ENCODE data around the gene FAM81A. TPM values are rescaled to one million over a fixed set of nuclear protein-coding genes. Genes with fewer than 3 reads are reported as not detected.
"Not testable (repeated sequence)": the region's sequence is repeated elsewhere in the genome, so short reads cannot be mapped to it uniquely, and the experiment has no call there.

The FAM81A gene
- total and polyA plus RNA-seq, 4 donors: under 0.01 to 0.13 (median 0.07) TPM

- H3K9ac ChIP-seq (ENCODE audit: low read depth in 1 of 2, low read length in 2 of 2): no peak overlapping the region
- H3K36me3 ChIP-seq (ENCODE audit: control insufficient read depth in 4 of 4, insufficient read depth in 3 of 4, low read depth in 1 of 4, low read length in 3 of 4): no peaks in the 10 kb centered on the region
- no peak for DNase-seq (ENCODE audit: low spot score)
- H3K27me3 ChIP-seq (ENCODE audit: control insufficient read depth in 4 of 4, insufficient read depth in 4 of 4, low read length in 3 of 4): no peaks in the 10 kb centered on the region
- H3K4me3 ChIP-seq (ENCODE audit: low read depth in 1 of 3, low read length in 3 of 3): no peak overlapping the region
- no peak for TF ChIP-seq HNF4G (IDR thresholded peaks at IDR 0.05)
- TF ChIP-seq YY1 (IDR thresholded peaks at IDR 0.05): no peak
- TF ChIP-seq, protein P1, sequence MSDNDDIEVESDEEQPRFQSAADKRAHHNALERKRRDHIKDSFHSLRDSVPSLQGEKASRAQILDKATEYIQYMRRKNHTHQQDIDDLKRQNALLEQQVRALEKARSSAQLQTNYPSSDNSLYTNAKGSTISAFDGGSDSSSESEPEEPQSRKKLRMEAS (IDR thresholded peaks at IDR 0.05): no peak
- TF ChIP-seq HNF4A (conservative IDR thresholded peaks at IDR 0.05): no peak
- TF ChIP-seq, protein P2, sequence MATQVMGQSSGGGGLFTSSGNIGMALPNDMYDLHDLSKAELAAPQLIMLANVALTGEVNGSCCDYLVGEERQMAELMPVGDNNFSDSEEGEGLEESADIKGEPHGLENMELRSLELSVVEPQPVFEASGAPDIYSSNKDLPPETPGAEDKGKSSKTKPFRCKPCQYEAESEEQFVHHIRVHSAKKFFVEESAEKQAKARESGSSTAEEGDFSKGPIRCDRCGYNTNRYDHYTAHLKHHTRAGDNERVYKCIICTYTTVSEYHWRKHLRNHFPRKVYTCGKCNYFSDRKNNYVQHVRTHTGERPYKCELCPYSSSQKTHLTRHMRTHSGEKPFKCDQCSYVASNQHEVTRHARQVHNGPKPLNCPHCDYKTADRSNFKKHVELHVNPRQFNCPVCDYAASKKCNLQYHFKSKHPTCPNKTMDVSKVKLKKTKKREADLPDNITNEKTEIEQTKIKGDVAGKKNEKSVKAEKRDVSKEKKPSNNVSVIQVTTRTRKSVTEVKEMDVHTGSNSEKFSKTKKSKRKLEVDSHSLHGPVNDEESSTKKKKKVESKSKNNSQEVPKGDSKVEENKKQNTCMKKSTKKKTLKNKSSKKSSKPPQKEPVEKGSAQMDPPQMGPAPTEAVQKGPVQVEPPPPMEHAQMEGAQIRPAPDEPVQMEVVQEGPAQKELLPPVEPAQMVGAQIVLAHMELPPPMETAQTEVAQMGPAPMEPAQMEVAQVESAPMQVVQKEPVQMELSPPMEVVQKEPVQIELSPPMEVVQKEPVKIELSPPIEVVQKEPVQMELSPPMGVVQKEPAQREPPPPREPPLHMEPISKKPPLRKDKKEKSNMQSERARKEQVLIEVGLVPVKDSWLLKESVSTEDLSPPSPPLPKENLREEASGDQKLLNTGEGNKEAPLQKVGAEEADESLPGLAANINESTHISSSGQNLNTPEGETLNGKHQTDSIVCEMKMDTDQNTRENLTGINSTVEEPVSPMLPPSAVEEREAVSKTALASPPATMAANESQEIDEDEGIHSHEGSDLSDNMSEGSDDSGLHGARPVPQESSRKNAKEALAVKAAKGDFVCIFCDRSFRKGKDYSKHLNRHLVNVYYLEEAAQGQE (IDR thresholded peaks at IDR 0.05): no peak
- no peak for TF ChIP-seq RXRA (IDR thresholded peaks at IDR 0.05)
- TF ChIP-seq FOXA2 (IDR thresholded peaks at IDR 0.05): no peak
- no peak for TF ChIP-seq EGR1 (IDR thresholded peaks at IDR 0.05; ENCODE audit: low read depth in 2 of 2)
- no peak for TF ChIP-seq FOXA1 (IDR thresholded peaks at IDR 0.05)
- no peak for TF ChIP-seq NR2F2 (IDR thresholded peaks at IDR 0.05)
- no peak for TF ChIP-seq TAF1 (conservative IDR thresholded peaks at IDR 0.05)
- no peak for TF ChIP-seq GABPA (IDR thresholded peaks at IDR 0.05 in 1 of 2, conservative IDR thresholded peaks at IDR 0.05 in 1 of 2)
- WGBS: 99% methylated on average over 1 of the region's 1 CpG
- no peak overlapping the region for H3K27ac ChIP-seq (ENCODE audit: low read depth in 1 of 2, low read length in 2 of 2)
- H3K9me3 ChIP-seq (ENCODE audit: control insufficient read depth in 4 of 4, low read length in 3 of 4): peaks cover 0 to 3% (median 0%) of the 10 kb centered on the region in 4 donors
- H3K4me1 ChIP-seq (ENCODE audit: control insufficient read depth in 4 of 4, insufficient read depth in 4 of 4, low read length in 3 of 4): no peaks in the 10 kb centered on the region
Observed at GRCh38 chr15:59461521-59461920, 23.5 kb downstream of the FAM81A start.

DNA sequence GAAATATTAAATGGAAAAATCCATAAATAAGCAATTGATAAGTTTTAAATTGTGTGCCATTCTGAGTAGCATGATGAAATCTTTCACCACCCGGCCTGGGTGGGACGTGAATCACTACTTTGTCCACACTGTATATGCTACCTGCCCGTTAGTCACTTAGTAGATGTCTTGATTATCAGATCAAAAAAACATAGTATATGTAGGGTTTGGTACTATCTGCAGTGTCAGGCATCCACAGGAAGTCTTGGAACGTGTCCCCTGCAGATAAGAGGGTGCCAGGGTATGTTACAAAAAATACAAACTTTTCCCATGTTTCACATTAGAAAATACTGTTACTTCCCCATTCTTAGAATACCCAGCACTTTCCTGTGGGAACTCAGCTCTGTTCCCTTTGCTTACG, 35.2 kb downstream of the FAM81A start:
- 74% methylated on average over 5 of the region's 5 CpGs for WGBS
- no peaks in the 10 kb centered on the region for H3K36me3 ChIP-seq (ENCODE audit: control insufficient read depth in 4 of 4, insufficient read depth in 3 of 4, low read depth in 1 of 4, low read length in 3 of 4)
- H3K27me3 ChIP-seq (ENCODE audit: control insufficient read depth in 4 of 4, insufficient read depth in 4 of 4, low read length in 3 of 4): no peaks in the 10 kb centered on the region
- H3K9ac ChIP-seq (ENCODE audit: low read depth in 1 of 2, low read length in 2 of 2): no peak overlapping the region
- no peaks in the 10 kb centered on the region for H3K9me3 ChIP-seq (ENCODE audit: control insufficient read depth in 4 of 4, low read length in 3 of 4)
- no peak overlapping the region for H3K4me3 ChIP-seq (ENCODE audit: low read depth in 1 of 3, low read length in 3 of 3)
- TF ChIP-seq, protein P3, sequence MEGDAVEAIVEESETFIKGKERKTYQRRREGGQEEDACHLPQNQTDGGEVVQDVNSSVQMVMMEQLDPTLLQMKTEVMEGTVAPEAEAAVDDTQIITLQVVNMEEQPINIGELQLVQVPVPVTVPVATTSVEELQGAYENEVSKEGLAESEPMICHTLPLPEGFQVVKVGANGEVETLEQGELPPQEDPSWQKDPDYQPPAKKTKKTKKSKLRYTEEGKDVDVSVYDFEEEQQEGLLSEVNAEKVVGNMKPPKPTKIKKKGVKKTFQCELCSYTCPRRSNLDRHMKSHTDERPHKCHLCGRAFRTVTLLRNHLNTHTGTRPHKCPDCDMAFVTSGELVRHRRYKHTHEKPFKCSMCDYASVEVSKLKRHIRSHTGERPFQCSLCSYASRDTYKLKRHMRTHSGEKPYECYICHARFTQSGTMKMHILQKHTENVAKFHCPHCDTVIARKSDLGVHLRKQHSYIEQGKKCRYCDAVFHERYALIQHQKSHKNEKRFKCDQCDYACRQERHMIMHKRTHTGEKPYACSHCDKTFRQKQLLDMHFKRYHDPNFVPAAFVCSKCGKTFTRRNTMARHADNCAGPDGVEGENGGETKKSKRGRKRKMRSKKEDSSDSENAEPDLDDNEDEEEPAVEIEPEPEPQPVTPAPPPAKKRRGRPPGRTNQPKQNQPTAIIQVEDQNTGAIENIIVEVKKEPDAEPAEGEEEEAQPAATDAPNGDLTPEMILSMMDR (IDR thresholded peaks at IDR 0.05; ENCODE audit: low read depth, low read length, missing input control): no peak
- no peak for TF ChIP-seq FOXA1 (IDR thresholded peaks at IDR 0.05)
- TF ChIP-seq, protein P2 (IDR thresholded peaks at IDR 0.05): no peak
- TF ChIP-seq RXRA (IDR thresholded peaks at IDR 0.05): no peak
- no peak for TF ChIP-seq FOXA2 (IDR thresholded peaks at IDR 0.05)
- TF ChIP-seq, protein P1 (IDR thresholded peaks at IDR 0.05): no peak
- TF ChIP-seq ATF3 (IDR thresholded peaks at IDR 0.05): no peak
- no peak for TF ChIP-seq TAF1 (conservative IDR thresholded peaks at IDR 0.05)
- no peak for TF ChIP-seq EGR1 (IDR thresholded peaks at IDR 0.05; ENCODE audit: low read depth in 2 of 2)
- TF ChIP-seq HNF4A (conservative IDR thresholded peaks at IDR 0.05): no peak
- no peaks in the 10 kb centered on the region for H3K4me1 ChIP-seq (ENCODE audit: control insufficient read depth in 4 of 4, insufficient read depth in 4 of 4, low read length in 3 of 4)
- DNase-seq (ENCODE audit: low spot score): no peak
- no peak overlapping the region for H3K27ac ChIP-seq (ENCODE audit: low read depth in 1 of 2, low read length in 2 of 2)

GRCh38 chr15:59475161-59475560, 37.2 kb downstream of the FAM81A start:
- not testable (repeated sequence) for H3K9ac ChIP-seq (ENCODE audit: low read depth in 1 of 2, low read length in 2 of 2); H3K27ac ChIP-seq (ENCODE audit: low read depth in 1 of 2, low read length in 2 of 2); H3K4me3 ChIP-seq (ENCODE audit: low read depth in 1 of 3, low read length in 3 of 3); H3K9me3 ChIP-seq (ENCODE audit: control insufficient read depth in 4 of 4, low read length in 3 of 4); DNase-seq (ENCODE audit: low spot score); H3K36me3 ChIP-seq (ENCODE audit: control insufficient read depth in 4 of 4, insufficient read depth in 3 of 4, low read depth in 1 of 4, low read length in 3 of 4); H3K4me1 ChIP-seq (ENCODE audit: control insufficient read depth in 4 of 4, insufficient read depth in 4 of 4, low read length in 3 of 4); H3K27me3 ChIP-seq (ENCODE audit: control insufficient read depth in 4 of 4, insufficient read depth in 4 of 4, low read length in 3 of 4)
- WGBS: 90% methylated on average over 5 of the region's 5 CpGs

All from liver (tissue), 9 donors.